ENCODE measurements around the gene HMGN4.

- TF ChIP-seq CTCF (IDR thresholded peaks at IDR 0.05; ENCODE audit: low read length) (no peak), EZH2phosphoT487 (IDR thresholded peaks at IDR 0.05; ENCODE audit: low read length) (no peak), EZH2 (optimal IDR thresholded peaks at IDR 0.05; ENCODE audit: low read depth, low read length) (no peak)
Measured at GRCh38 chr6:26502626-26503025, 35.5 kb upstream of the HMGN4 start.
